Neural cell (in vitro differentiated cells): ENCODE data around the gene CIRBP. TPM values are rescaled to one million over a fixed set of nuclear protein-coding genes. Genes with fewer than 3 reads are reported as not detected.

Experiments used
- H2AFZ ChIP-seq: fragments of 200-600, 300-800 bp; sonication (generic), shearing (Covaris generic); 2 replicates; pipeline ENCODE4 v1.6.0; 2014; ENCODE audit warnings: low read depth, mild to moderate bottlenecking, antibody characterized with exemption, low read length, moderate library complexity
- H3F3A ChIP-seq: fragments of 200-600 bp; shearing (Covaris generic); 2 replicates; pipeline ENCODE4 v1.6.1; 2016; ENCODE audit warnings: mild to moderate bottlenecking, moderate library complexity, mixed read lengths, antibody characterized with exemption, low read length; ENCODE audit not compliant: insufficient read depth, poor library complexity, severe bottlenecking
- H3K27ac ChIP-seq: fragments of 200-600, 300-800 bp; sonication (generic), shearing (Covaris generic); 2 replicates; pipeline ENCODE4 v1.5.1; 2014; ENCODE audit warnings: mild to moderate bottlenecking, low read length, moderate library complexity
- H3K27me3 ChIP-seq: fragments of 300-800, 200-600 bp; sonication (generic), shearing (Covaris generic); 2 replicates; pipeline ENCODE4 v1.6.0; 2014; ENCODE audit warnings: mild to moderate bottlenecking, low read depth, low read length, moderate library complexity; ENCODE audit not compliant: insufficient read depth
- H3K36me3 ChIP-seq: fragments of 300-800, 200-600 bp; sonication (generic), shearing (Covaris generic); 2 replicates; pipeline ENCODE4 v1.5.1; 2014; ENCODE audit warnings: mild to moderate bottlenecking, antibody characterized with exemption, low read length, moderate library complexity; ENCODE audit not compliant: insufficient read depth
- H3K4me2 ChIP-seq: fragments of 300-800, 200-600 bp; sonication (generic), shearing (Covaris generic); 2 replicates; pipeline ENCODE4 v1.6.0; 2014; ENCODE audit warnings: mild to moderate bottlenecking, low read length
- H3K4me3 ChIP-seq: fragments of 300-800, 200-600 bp; sonication (generic), shearing (Covaris generic); 2 replicates; pipeline ENCODE4 v1.5.1; 2014; ENCODE audit warnings: mild to moderate bottlenecking, low read length, moderate library complexity
- H3K79me2 ChIP-seq: fragments of 200-600 bp; shearing (Covaris generic); replicated peaks from 2 replicates; pipeline ENCODE4 v1.6.0; 2014; ENCODE audit warnings: mild to moderate bottlenecking, low read length, moderate library complexity; ENCODE audit not compliant: insufficient read depth
- H3K9ac ChIP-seq: fragments of 300-800, 200-600 bp; sonication (generic), shearing (Covaris generic); 2 replicates; pipeline ENCODE4 v1.6.1; 2016; ENCODE audit warnings: mild to moderate bottlenecking, low read length, mixed read lengths
- H3K9me2 ChIP-seq: fragments of 200-600 bp; shearing (Covaris generic); 2 replicates; pipeline ENCODE4 v1.6.1; 2016; ENCODE audit warnings: mild to moderate bottlenecking, low read length, mixed read lengths; ENCODE audit not compliant: insufficient read depth
- H3K9me3 ChIP-seq: fragments of 200-600, 300-800 bp; sonication (generic), shearing (Covaris generic); 2 replicates; pipeline ENCODE4 v1.6.1; 2016; ENCODE audit warnings: mild to moderate bottlenecking, mixed run types, low read length, moderate library complexity, mixed read lengths
- H4K20me1 ChIP-seq: fragments of 200-600 bp; shearing (Covaris generic); 2 replicates; pipeline ENCODE4 v1.6.1; 2016; ENCODE audit warnings: mild to moderate bottlenecking, mixed run types; ENCODE audit not compliant: insufficient read depth
- EP300 ChIP-seq: fragments of 450-650 bp; conservative IDR thresholded peaks from 2 replicates; pipeline ENCODE4 v1.6.1; 2014; ENCODE audit warnings: antibody characterized with exemption, mild to moderate bottlenecking, moderate library complexity; ENCODE audit not compliant: poor library complexity, severe bottlenecking
- EZH2 ChIP-seq: fragments of 200-600, 300-800 bp; shearing (Covaris generic), sonication (generic); IDR thresholded peaks from 2 replicates; pipeline ENCODE4 v1.6.1; 2014; ENCODE audit warnings: antibody characterized with exemption, low read length, borderline replicate concordance, mild to moderate bottlenecking; ENCODE audit not compliant: insufficient read depth, poor library complexity, severe bottlenecking
- POLR2AphosphoS5 ChIP-seq: IDR thresholded peaks from 2 replicates; pipeline ENCODE4 v1.6.1; 2012
- RAD21 ChIP-seq: fragments of 450-650 bp; conservative IDR thresholded peaks from 2 replicates; pipeline ENCODE4 v1.6.1; 2014; ENCODE audit warnings: antibody characterized with exemption, mild to moderate bottlenecking, moderate library complexity
- SMC3 ChIP-seq: fragments of 450-650 bp; conservative IDR thresholded peaks from 2 replicates; pipeline ENCODE4 v1.6.1; 2014; ENCODE audit warnings: antibody characterized with exemption, mild to moderate bottlenecking, moderate library complexity; ENCODE audit not compliant: poor library complexity
- TAF1 ChIP-seq: IDR thresholded peaks from 2 replicates; pipeline ENCODE4 v1.6.1; 2012; ENCODE audit warnings: low read depth
- polyA plus RNA-seq: library from polyadenylated mRNA; depleted of rRNA; stranded (reverse); fragments of >200 nt; gene quantifications from 2 replicates; pipeline ENCODE4 v1.2.3, GENCODE V29; 2014
- TF ChIP-seq, protein P1 (sequence below): IDR thresholded peaks from 2 replicates; pipeline ENCODE4 v1.6.1; 2012; ENCODE audit warnings: borderline replicate concordance
- TF ChIP-seq, protein P2 (sequence below): fragments of 450-650 bp; IDR thresholded peaks from 2 replicates; pipeline ENCODE4 v1.5.1; 2014; ENCODE audit warnings: antibody characterized with exemption, mild to moderate bottlenecking, moderate library complexity; ENCODE audit not compliant: poor library complexity, severe bottlenecking

The CIRBP gene
- polyA plus RNA-seq, 1 donor from 2014 or later: 1,663 TPM

DNA sequence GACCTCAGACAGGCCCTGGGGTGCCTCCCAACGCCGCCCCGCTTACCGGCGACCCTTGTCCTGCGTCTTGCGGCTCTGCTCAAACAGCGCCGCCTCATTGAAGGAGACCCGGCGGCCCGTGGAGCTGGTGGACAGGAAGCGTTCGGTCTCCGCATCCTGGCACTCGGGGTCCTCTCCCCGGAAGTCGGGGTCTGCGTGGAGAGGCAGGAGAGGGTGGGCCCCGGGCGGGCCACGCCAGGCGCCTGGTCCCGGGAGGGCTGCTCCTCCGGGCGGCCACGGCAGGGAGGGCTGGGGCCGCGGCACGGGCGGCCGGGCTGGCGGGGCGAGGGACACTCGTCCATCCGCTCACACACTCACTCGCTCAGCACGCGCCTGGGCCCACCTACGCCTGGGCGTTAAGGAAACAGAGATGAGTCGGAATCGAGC, 34.2 kb upstream of the CIRBP start:
- Histone ChIP-seq H3K79me2 (peaks cover 13% of the 10 kb centered on the region), H3K9ac (no peak overlapping the region), H3K9me2 (no peaks in the 10 kb centered on the region), H4K20me1 (no peaks in the 10 kb centered on the region), H3K9me3 (no peaks in the 10 kb centered on the region), H3K36me3 (no peaks in the 10 kb centered on the region), H3F3A (peaks cover 4% of the 10 kb centered on the region), H3K27ac (no peak overlapping the region), H2AFZ (no peak overlapping the region), H3K4me2 (no peak overlapping the region), H3K27me3 (no peaks in the 10 kb centered on the region), H3K4me3 (no peak overlapping the region)
- TF ChIP-seq, protein P1, sequence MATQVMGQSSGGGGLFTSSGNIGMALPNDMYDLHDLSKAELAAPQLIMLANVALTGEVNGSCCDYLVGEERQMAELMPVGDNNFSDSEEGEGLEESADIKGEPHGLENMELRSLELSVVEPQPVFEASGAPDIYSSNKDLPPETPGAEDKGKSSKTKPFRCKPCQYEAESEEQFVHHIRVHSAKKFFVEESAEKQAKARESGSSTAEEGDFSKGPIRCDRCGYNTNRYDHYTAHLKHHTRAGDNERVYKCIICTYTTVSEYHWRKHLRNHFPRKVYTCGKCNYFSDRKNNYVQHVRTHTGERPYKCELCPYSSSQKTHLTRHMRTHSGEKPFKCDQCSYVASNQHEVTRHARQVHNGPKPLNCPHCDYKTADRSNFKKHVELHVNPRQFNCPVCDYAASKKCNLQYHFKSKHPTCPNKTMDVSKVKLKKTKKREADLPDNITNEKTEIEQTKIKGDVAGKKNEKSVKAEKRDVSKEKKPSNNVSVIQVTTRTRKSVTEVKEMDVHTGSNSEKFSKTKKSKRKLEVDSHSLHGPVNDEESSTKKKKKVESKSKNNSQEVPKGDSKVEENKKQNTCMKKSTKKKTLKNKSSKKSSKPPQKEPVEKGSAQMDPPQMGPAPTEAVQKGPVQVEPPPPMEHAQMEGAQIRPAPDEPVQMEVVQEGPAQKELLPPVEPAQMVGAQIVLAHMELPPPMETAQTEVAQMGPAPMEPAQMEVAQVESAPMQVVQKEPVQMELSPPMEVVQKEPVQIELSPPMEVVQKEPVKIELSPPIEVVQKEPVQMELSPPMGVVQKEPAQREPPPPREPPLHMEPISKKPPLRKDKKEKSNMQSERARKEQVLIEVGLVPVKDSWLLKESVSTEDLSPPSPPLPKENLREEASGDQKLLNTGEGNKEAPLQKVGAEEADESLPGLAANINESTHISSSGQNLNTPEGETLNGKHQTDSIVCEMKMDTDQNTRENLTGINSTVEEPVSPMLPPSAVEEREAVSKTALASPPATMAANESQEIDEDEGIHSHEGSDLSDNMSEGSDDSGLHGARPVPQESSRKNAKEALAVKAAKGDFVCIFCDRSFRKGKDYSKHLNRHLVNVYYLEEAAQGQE: no peak

DNA sequence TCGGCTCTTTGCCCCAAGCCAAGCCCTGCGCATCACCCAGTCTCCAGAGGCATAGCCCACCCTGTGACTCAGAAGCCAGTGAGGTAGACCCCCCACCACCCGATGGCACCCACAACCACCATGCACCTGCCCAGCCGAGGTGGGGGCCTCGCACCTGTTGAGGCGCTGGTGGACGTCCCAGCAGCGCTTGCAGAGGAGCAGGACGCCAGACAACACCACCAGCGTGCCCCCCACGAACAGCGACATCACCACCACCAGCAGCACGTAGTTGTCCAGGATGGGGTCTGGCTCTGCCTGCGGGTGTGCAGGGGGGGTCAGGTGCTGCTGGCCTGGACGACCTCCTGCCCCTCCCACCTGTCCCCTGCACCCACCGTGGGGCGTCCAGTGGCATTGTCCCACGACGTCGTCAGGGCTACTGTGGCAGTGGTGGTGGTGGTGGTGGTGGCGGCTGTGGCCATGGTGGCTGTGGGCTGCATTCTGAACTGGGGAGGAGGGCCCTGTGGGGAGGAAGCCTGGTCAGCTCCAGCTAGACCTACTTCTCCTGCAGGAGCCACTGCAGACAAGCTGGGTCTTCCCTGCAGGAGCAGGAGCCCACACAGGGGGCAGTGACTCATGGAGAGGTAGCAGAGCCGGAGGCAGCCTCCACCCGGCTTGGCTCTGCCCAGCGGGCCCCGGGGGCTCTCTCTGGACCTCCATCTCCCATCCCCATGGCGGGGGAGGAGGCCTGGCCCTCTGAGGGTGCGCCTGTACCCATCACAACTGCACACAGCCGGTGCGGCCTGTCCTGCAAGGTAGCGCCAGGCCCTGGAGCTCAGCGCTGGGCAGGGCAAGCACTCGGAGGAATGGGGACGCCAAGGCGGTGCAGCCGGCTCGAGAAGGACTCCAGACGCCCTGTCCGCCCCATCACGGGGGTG, 33.2 kb upstream of the CIRBP start:
- peak overlapping the region; percentile 78 for H3K27ac ChIP-seq
- H3F3A ChIP-seq: peaks cover 4% of the 10 kb centered on the region
- H3K36me3 ChIP-seq: no peaks in the 10 kb centered on the region
- H3K27me3 ChIP-seq: no peaks in the 10 kb centered on the region
- peak overlapping the region; percentile 93 for H3K9ac ChIP-seq
- H3K4me3 ChIP-seq: peak overlapping the region; percentile 85
- TF ChIP-seq, protein P1: no peak
- TF ChIP-seq EP300 (no peak), EZH2 (no peak), POLR2AphosphoS5 (no peak), TAF1 (no peak), RAD21 (no peak), SMC3 (no peak)
- TF ChIP-seq, protein P2, sequence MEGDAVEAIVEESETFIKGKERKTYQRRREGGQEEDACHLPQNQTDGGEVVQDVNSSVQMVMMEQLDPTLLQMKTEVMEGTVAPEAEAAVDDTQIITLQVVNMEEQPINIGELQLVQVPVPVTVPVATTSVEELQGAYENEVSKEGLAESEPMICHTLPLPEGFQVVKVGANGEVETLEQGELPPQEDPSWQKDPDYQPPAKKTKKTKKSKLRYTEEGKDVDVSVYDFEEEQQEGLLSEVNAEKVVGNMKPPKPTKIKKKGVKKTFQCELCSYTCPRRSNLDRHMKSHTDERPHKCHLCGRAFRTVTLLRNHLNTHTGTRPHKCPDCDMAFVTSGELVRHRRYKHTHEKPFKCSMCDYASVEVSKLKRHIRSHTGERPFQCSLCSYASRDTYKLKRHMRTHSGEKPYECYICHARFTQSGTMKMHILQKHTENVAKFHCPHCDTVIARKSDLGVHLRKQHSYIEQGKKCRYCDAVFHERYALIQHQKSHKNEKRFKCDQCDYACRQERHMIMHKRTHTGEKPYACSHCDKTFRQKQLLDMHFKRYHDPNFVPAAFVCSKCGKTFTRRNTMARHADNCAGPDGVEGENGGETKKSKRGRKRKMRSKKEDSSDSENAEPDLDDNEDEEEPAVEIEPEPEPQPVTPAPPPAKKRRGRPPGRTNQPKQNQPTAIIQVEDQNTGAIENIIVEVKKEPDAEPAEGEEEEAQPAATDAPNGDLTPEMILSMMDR: no peak
- H4K20me1 ChIP-seq: no peaks in the 10 kb centered on the region
- H3K9me2 ChIP-seq: no peaks in the 10 kb centered on the region
- peak overlapping the region; percentile 82 for H3K4me2 ChIP-seq
- no peaks in the 10 kb centered on the region for H3K9me3 ChIP-seq
- no peak overlapping the region for H2AFZ ChIP-seq
- peaks cover 13% of the 10 kb centered on the region for H3K79me2 ChIP-seq
